Activated naive CD8-positive, alpha-beta T cell treated with anti-CD3 and anti-CD28 coated beads, Interleukin-2, amount 50 U/mL, for 24 hours (primary cell): ENCODE results near the gene DENND1C.
A peak's percentile ranks its signal among the peaks of the same experiment; 100 is the strongest.

Source experiments
- ATAC-seq: fragments of 150-1000 bp; cut with Tn5 transposase; one replicate; pipeline ENCODE4 v1.10.0; 2021
- DNase-seq: peaks from one replicate; pipeline ENCODE4 v3.0.0; 2021
- H3K27ac Mint-ChIP-seq: one replicate; pipeline ENCODE4 v1.8.0; 2021; ENCODE audit warnings: mild to moderate bottlenecking, mixed read lengths
- H3K27me3 Mint-ChIP-seq: one replicate; pipeline ENCODE4 v1.8.0; 2021; ENCODE audit warnings: mixed read lengths
- H3K36me3 Mint-ChIP-seq: one replicate; pipeline ENCODE4 v1.8.0; 2021; ENCODE audit warnings: low read depth, mixed read lengths
- H3K4me1 Mint-ChIP-seq: one replicate; pipeline ENCODE4 v1.8.0; 2021; ENCODE audit warnings: mixed read lengths
- H3K4me3 Mint-ChIP-seq: one replicate; pipeline ENCODE4 v1.8.0; 2021; ENCODE audit warnings: mild to moderate bottlenecking, moderate library complexity, mixed read lengths
- H3K9me3 Mint-ChIP-seq: one replicate; pipeline ENCODE4 v1.8.0; 2021; ENCODE audit warnings: mixed read lengths

DENND1C gene

DNA sequence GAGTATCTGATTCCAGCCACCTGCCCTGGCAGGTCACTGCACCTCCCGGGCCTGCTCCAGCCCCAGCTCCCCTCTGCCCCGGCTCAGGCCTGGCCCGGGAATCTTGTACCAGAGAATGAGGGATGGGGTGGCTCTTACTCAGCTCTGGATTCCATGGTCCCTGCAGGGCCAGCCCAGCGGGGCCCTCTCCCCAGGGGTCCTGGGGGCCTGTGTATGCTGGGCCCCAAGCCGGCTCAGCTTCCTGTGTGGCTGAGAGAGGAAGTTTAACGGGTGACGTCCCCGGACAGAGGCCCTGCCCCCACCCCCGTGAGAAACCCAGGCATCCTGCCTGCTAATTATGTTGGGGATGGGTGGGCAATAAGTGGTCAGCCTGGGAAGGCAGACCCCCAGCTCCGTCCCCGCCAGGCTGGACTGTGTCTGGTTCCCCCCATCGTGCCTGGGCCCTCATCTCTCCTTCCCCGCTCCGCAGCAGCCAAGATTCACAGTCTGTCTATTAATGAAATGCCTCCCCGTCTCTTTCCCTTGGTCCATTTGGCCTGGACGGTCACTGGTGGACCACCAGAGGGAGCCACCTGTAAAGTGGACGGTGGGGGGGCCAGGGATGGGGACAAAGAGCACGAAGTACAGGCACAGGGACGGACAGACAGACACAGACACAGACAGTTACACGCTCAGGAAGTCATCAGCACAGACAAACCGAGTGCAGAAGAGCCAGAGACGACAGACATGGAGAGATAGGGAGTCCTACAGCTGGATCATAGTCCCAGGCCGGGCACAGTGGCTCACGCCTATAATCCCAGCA is at the start of gene DENND1C:
TSS of gene DENND1C (minus strand) at position 247 of the 802 bp plus-strand sequence. CDS start at position 155, 92 bp downstream.
- Mint-ChIP-seq H3K4me1 (peaks cover 26% of the 10 kb centered on the region), H3K27ac (peak within 1 kb of the TSS; percentile 98), H3K4me3 (peak within 1 kb of the TSS; percentile 91), H3K36me3 (peaks cover 4% of the 10 kb centered on the region), H3K27me3 (no peaks in the 10 kb centered on the region), H3K9me3 (no peaks in the 10 kb centered on the region)
- ATAC-seq (peak; percentile 82), DNase-seq (peak; percentile 75)

GRCh38 chr19:6530386-6531162 is 49.0 kb upstream of the DENND1C start, which contains the start of gene TNFSF9:
TNFSF9 (plus strand) TSS chr19:6531026; CDS start chr19:6531037, 11 bp downstream.
- ATAC-seq: peak; percentile 78
- peak within 1 kb of the TSS; percentile 78 for H3K27ac Mint-ChIP-seq
- H3K36me3 Mint-ChIP-seq: peaks cover 2% of the 10 kb centered on the region
- peak within 1 kb of the TSS; percentile 78 for H3K4me3 Mint-ChIP-seq
- H3K9me3 Mint-ChIP-seq: no peaks in the 10 kb centered on the region
- H3K4me1 Mint-ChIP-seq: peaks cover 42% of the 10 kb centered on the region
- peak; percentile 92 for DNase-seq
- peaks cover 35% of the 10 kb centered on the region for H3K27me3 Mint-ChIP-seq

DNA sequence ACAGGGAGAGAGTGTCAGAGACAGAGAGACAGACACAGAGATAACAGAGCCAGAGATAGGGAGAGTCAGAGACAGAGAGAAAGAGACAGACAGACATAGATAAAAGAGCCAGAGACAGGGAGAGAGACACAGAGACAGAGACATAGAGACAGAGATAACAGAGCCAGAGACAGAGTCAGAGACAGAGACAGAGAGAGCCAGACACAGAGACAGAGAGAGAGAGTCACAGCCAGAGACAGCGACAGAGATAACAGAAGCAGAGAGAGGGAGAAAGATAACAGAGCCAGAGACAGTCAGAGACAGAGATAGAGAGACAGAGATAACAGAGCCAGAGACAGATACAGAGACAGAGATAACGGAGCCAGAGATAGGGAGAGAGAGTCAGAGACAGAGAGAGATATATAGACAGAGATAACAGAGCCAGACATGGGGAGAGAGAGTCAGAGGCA is 48.4 kb upstream of the DENND1C start:
- ATAC-seq (no peak), DNase-seq (no peak)
- H3K4me3 Mint-ChIP-seq: peak overlapping the region; percentile 78
- peaks cover 35% of the 10 kb centered on the region for H3K27me3 Mint-ChIP-seq
- H3K9me3 Mint-ChIP-seq: no peaks in the 10 kb centered on the region
- H3K36me3 Mint-ChIP-seq: peaks cover 2% of the 10 kb centered on the region
- peaks cover 41% of the 10 kb centered on the region for H3K4me1 Mint-ChIP-seq
- H3K27ac Mint-ChIP-seq: peak overlapping the region; percentile 78

DNA sequence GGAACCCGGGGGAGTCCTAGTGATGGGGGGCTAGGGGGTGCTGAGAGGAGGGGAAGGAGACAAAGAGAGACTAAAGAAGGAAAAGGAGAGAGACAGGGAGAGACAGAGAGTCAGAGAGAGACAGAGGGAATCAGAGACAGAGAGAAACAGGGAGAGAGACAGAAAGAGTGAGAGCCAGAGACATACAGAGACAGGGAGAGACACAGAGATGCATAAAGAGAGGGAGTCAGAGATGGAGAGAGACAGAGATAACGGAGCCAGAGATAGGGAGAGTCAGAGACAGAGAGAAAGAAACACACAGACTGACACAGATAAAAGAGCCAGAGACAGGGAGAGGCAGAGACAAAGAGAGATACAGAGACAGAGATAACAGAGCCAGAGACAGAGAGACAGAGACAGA is 47.8 kb upstream of the DENND1C start:
- peak overlapping the region; percentile 78 for H3K27ac Mint-ChIP-seq
- H3K4me3 Mint-ChIP-seq: no peak overlapping the region
- ATAC-seq (no peak), DNase-seq (no peak)
- H3K36me3 Mint-ChIP-seq: peaks cover 2% of the 10 kb centered on the region
- H3K4me1 Mint-ChIP-seq: peaks cover 41% of the 10 kb centered on the region
- H3K27me3 Mint-ChIP-seq: peaks cover 35% of the 10 kb centered on the region
- H3K9me3 Mint-ChIP-seq: no peaks in the 10 kb centered on the region

- Mint-ChIP-seq H3K4me3 (no peak overlapping the region), H3K36me3 (peaks cover 2% of the 10 kb centered on the region), H3K9me3 (no peaks in the 10 kb centered on the region), H3K4me1 (peaks cover 41% of the 10 kb centered on the region), H3K27ac (no peak overlapping the region), H3K27me3 (peaks cover 32% of the 10 kb centered on the region)
- ATAC-seq (no peak), DNase-seq (no peak)
Observed at GRCh38 chr19:6528544-6529121, 47.0 kb upstream of the DENND1C start.

- no peak for ATAC-seq
- peaks cover 41% of the 10 kb centered on the region for H3K4me1 Mint-ChIP-seq
- no peak for DNase-seq
Observed at GRCh38 chr19:6527893-6528543, 46.4 kb upstream of the DENND1C start.

DNA sequence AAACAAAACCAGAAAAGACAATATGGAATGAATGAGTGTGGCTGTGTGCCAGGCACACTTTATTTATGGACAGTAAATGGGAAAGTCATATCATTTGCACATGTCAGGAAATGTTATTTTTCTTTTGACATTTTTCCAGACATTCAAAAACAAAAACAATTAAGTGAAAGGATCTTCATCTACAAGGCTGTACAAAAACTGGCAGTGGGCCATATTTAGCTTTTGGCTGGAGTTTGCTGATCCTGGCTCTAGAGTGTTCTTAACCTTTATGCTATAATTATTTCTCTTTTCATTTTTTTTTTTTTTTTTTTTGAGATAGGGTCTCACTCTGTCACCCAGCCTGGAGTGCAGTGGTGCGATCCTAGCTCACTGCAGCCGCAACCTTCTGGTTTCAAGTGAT is 42.7 kb upstream of the DENND1C start:
- Mint-ChIP-seq H3K36me3 (peaks cover 2% of the 10 kb centered on the region), H3K27ac (no peak overlapping the region), H3K4me3 (no peak overlapping the region), H3K9me3 (no peaks in the 10 kb centered on the region), H3K4me1 (peaks cover 37% of the 10 kb centered on the region), H3K27me3 (peaks cover 6% of the 10 kb centered on the region)
- no peak for DNase-seq
- no peak for ATAC-seq

More at GRCh38 chr19:6527893-6528543, 46.4 kb upstream of the DENND1C start:
- Mint-ChIP-seq H3K9me3 (no peaks in the 10 kb centered on the region), H3K27ac (peak overlapping the region; percentile 41), H3K4me3 (no peak overlapping the region), H3K27me3 (peaks cover 32% of the 10 kb centered on the region), H3K36me3 (peaks cover 2% of the 10 kb centered on the region)

DNA sequence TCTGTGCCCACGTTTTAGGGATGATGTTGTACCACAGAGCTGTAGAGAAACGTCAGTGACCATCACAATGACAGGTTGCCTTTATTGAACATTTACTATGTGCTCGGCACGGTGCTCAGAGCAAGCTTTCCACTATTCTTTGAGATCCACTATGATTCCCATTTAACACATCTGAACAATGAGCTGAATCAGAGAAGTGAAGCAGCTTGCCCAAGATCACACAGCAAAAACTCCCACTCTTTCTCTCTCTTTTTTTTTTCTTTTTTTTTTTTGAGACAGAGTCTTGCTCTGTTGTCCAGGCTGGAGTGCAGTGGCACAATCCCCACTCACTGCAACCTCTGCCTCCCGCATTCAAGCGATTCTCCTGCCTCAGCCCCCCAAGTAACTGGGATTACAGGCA is 41.1 kb upstream of the DENND1C start:
- H3K4me3 Mint-ChIP-seq: peak overlapping the region; percentile 29
- DNase-seq (no peak), ATAC-seq (no peak)
- H3K27me3 Mint-ChIP-seq: peaks cover 4% of the 10 kb centered on the region
- H3K9me3 Mint-ChIP-seq: no peaks in the 10 kb centered on the region
- peaks cover 46% of the 10 kb centered on the region for H3K4me1 Mint-ChIP-seq
- peaks cover 2% of the 10 kb centered on the region for H3K36me3 Mint-ChIP-seq
- peak overlapping the region; percentile 95 for H3K27ac Mint-ChIP-seq

GRCh38 chr19:6521718-6522646 is 40.4 kb upstream of the DENND1C start:
- H3K27ac Mint-ChIP-seq: peak overlapping the region; percentile 95
- H3K4me1 Mint-ChIP-seq: peaks cover 50% of the 10 kb centered on the region
- DNase-seq (peak; percentile 76), ATAC-seq (peak; percentile 82)
- H3K27me3 Mint-ChIP-seq: peaks cover 4% of the 10 kb centered on the region
- no peaks in the 10 kb centered on the region for H3K9me3 Mint-ChIP-seq
- peaks cover 2% of the 10 kb centered on the region for H3K36me3 Mint-ChIP-seq
- peak overlapping the region; percentile 53 for H3K4me3 Mint-ChIP-seq

- Mint-ChIP-seq H3K9me3 (no peaks in the 10 kb centered on the region), H3K27ac (peak overlapping the region; percentile 86), H3K4me3 (peak overlapping the region; percentile 68), H3K27me3 (peaks cover 4% of the 10 kb centered on the region), H3K36me3 (peaks cover 2% of the 10 kb centered on the region), H3K4me1 (peaks cover 60% of the 10 kb centered on the region)
- no peak for DNase-seq
- ATAC-seq: no peak
Observed at GRCh38 chr19:6519289-6519688, 37.7 kb upstream of the DENND1C start.

DNA sequence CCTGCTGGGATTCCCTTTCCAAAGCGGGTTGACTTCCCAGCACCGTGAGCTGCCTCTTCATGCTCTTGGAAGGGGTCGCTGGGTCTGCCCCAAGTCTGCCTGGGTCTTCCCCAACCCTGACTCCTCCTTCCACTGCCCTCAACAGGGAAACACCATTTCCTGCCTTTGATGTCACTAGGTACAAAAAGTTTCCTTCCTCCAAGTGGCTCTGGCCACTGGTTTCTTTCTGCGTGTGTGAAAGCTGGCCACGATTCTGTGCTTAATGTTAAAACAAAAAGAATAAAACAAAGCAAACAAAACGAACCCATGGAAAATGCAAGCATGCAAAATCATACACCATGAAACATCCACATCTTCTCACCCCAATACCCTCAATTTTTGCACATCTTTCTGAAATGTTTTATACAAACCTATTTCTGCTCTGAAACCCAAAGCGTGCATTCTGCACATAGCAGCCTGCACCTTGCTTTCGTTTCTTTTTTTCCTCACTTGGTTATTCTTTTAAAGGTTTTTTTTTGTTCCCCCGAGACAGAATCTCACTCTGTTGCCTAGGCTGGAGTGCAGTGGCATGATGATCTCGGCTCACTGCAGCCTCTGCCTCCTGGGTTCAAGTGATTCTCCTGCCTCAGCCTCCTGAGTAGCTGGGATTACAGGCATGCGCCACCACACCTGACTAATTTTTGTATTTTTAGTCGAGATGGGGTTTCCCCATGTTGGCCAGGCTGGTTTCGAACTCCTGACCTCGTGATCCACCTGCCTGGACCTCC is 36.7 kb upstream of the DENND1C start:
- Mint-ChIP-seq H3K4me3 (peak overlapping the region; percentile 70), H3K36me3 (peaks cover 2% of the 10 kb centered on the region), H3K27me3 (peaks cover 4% of the 10 kb centered on the region), H3K4me1 (peaks cover 60% of the 10 kb centered on the region), H3K9me3 (no peaks in the 10 kb centered on the region), H3K27ac (peak overlapping the region; percentile 78)
- DNase-seq (peak; percentile 53), ATAC-seq (peak; percentile 22)

DNA sequence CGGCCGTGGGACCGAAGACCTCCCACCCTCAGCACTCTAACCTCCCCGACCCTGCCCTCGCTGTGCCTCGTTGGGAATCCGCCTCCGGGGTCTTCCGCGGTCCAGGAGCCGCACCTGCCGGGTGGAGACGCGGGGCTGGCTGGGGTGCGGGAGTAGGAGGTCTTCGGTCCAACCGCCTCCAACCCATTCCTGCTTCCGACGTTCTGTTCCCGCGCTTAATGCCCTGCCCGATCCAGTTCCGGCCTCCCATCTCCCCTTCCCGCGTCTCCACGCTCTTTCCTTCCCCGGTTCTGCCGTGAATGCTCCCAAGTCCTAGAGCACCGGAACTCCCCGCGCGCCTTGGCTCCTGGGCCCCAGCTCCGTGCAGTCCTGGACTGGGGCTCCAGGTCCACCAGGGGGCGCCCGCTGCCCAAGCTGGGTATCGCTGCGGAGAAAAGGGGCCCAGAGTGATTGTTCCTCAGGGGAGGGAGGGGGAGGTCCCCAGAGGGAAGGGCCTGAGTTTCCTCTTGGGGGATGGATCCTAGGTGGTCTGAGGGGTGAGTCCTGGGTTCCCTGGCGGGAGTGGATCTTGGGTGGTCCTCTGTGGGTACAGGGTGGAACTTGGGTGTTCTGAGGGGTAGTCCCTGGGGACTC is 35.2 kb upstream of the DENND1C start:
- DNase-seq: peak; percentile 98
- H3K27me3 Mint-ChIP-seq: peaks cover 2% of the 10 kb centered on the region
- peaks cover 48% of the 10 kb centered on the region for H3K4me1 Mint-ChIP-seq
- ATAC-seq: peak; percentile 86
- H3K9me3 Mint-ChIP-seq: no peaks in the 10 kb centered on the region
- H3K4me3 Mint-ChIP-seq: peak overlapping the region; percentile 98
- no peaks in the 10 kb centered on the region for H3K36me3 Mint-ChIP-seq
- H3K27ac Mint-ChIP-seq: peak overlapping the region; percentile 95
